ENCODE data around the gene LRRC8D.

LRRC8D gene

DNA sequence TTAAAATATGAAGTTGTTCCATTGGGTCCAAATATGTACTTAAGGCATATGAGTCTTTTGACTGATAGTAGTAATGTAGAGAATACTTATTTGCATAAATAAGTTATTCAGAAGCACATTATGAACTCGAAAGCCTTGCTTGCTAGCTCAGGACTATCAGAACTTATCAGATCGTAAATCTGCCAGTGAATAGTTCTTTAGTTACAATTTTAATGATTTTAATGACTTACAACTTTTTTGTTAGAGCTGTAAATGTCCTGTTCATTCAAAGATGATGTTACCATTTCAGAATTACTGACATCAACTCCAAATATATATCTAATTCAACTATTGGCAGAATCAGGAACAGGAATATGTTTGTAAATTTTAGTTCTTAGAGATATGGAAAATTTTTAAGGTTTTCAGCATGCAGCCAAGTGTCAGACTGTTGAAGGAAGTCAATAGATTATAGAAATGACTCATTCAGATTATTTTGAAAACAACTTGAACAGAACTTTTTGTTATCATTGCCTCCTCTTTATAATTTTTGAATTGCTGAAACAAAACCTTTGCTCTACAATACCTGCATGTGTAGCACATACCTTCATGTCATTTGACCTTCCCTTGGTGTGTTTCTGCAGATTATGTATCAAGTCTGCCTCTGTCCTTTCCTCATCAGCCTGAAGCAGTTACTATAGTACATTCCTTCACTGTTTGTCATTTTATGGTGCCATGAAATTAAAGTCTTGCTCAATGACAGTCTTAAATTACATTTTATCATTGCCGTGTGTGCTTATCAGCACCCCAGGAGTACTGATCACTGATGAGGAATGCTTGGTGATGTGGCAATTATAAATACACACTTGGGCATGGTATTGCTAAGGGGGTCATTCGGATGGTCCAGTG is 44.9 kb downstream of the LRRC8D start:
- peak overlapping the region; percentile 62 for H3K9ac ChIP-seq (ENCODE audit: low read length)
- peaks cover 19% of the 10 kb centered on the region for H3K79me1 ChIP-seq (replicated peaks; ENCODE audit: low read length, poor library complexity, severe bottlenecking)
- no peak overlapping the region for H2BK12ac ChIP-seq (ENCODE audit: low read length in 2 of 2)
- no peak overlapping the region for H2AFZ ChIP-seq (ENCODE audit: low read depth, low read length)
- H3K14ac ChIP-seq (ENCODE audit: low read length in 2 of 2), result peak overlapping the region in 1 of 2 experiments; percentile 56
- no peak overlapping the region for H2AK5ac ChIP-seq (ENCODE audit: low read length, severe bottlenecking)
- no peak overlapping the region for H4K8ac ChIP-seq (ENCODE audit: low read length)
- no peak overlapping the region for H3K4me2 ChIP-seq (ENCODE audit: low read length, poor library complexity, severe bottlenecking)
- no peak overlapping the region for H2BK5ac ChIP-seq (ENCODE audit: low read depth, low read length, poor library complexity, severe bottlenecking)
- H3K4ac ChIP-seq (ENCODE audit: low read depth in 1 of 2, low read length in 2 of 2), result no peak overlapping the region
- H3K4me3 ChIP-seq (ENCODE audit: insufficient read depth in 1 of 2, low read depth in 1 of 2, low read length in 2 of 2), result no peak overlapping the region
- H2BK15ac ChIP-seq (ENCODE audit: low read depth, poor library complexity, severe bottlenecking), result no peak overlapping the region
- H3K36me3 ChIP-seq (ENCODE audit: control insufficient read depth in 1 of 2, insufficient read depth in 2 of 2, low read depth in 1 of 2, low read length in 2 of 2), result peaks cover 0 to 8% of the 10 kb centered on the region in 2 experiments
- peak overlapping the region; percentile 34 for H3K27ac ChIP-seq (ENCODE audit: low read length, poor library complexity, severe bottlenecking)
- H3K23ac ChIP-seq (ENCODE audit: low read length in 2 of 2), result no peak overlapping the region
- DNase-seq, result peak; percentile 77
- H2BK120ac ChIP-seq (ENCODE audit: low read depth, low read length), result no peak overlapping the region
- WGBS, result 22% methylated on average over 1 of the region's 4 CpGs
- H3K27me3 ChIP-seq (ENCODE audit: control insufficient read depth in 1 of 2, insufficient read depth in 1 of 2, low read length in 2 of 2), result no peaks in the 10 kb centered on the region
- no peaks in the 10 kb centered on the region for H3K4me1 ChIP-seq (ENCODE audit: control insufficient read depth, insufficient read depth, low read depth, low read length)
- no peak overlapping the region for H4K91ac ChIP-seq (ENCODE audit: low read length)
- no peaks in the 10 kb centered on the region for H3K9me3 ChIP-seq (ENCODE audit: control insufficient read depth, low read length)
- no peak overlapping the region for H3K18ac ChIP-seq (ENCODE audit: low read depth in 1 of 2, low read length in 2 of 2)

DNA sequence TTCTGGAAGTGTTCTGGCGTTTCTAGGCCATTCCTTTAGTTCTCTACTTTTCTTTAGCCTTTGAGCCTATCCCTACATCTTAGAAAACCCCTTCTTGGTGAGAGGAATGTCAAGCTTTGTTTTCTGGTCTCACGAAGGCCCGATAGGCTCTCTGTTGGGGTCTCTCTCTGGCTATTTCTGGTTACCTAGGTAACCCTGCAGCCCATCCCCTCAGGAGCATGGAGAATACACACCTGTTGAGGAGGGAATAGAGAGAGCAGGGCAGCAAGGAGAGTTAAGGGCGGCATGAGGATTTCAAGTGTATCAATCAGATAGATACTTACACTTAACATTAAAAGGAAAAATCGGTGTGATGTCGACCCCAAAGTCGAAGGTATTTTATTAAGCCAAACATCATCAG is 45.7 kb downstream of the LRRC8D start:
- Histone ChIP-seq H3K14ac (ENCODE audit: low read length in 2 of 2) (no peak overlapping the region), H3K4me2 (ENCODE audit: low read length, poor library complexity, severe bottlenecking) (no peak overlapping the region), H3K4ac (ENCODE audit: low read depth in 1 of 2, low read length in 2 of 2) (no peak overlapping the region), H3K9ac (ENCODE audit: low read length) (peak overlapping the region; percentile 16), H3K36me3 (ENCODE audit: control insufficient read depth in 1 of 2, insufficient read depth in 2 of 2, low read depth in 1 of 2, low read length in 2 of 2) (peaks cover 0 to 8% of the 10 kb centered on the region in 2 experiments), H2BK12ac (ENCODE audit: low read length in 2 of 2) (no peak overlapping the region), H2BK15ac (ENCODE audit: low read depth, poor library complexity, severe bottlenecking) (no peak overlapping the region), H3K4me1 (ENCODE audit: control insufficient read depth, insufficient read depth, low read depth, low read length) (no peaks in the 10 kb centered on the region), H3K4me3 (ENCODE audit: insufficient read depth in 1 of 2, low read depth in 1 of 2, low read length in 2 of 2) (no peak overlapping the region), H3K23ac (ENCODE audit: low read length in 2 of 2) (no peak overlapping the region), H2AK5ac (ENCODE audit: low read length, severe bottlenecking) (peak overlapping the region; percentile 4), H2AFZ (ENCODE audit: low read depth, low read length) (no peak overlapping the region), H2BK120ac (ENCODE audit: low read depth, low read length) (no peak overlapping the region), H3K27me3 (ENCODE audit: control insufficient read depth in 1 of 2, insufficient read depth in 1 of 2, low read length in 2 of 2) (no peaks in the 10 kb centered on the region), H3K9me3 (ENCODE audit: control insufficient read depth, low read length) (no peaks in the 10 kb centered on the region), H4K8ac (ENCODE audit: low read length) (no peak overlapping the region), H3K79me1 (replicated peaks; ENCODE audit: low read length, poor library complexity, severe bottlenecking) (peaks cover 19% of the 10 kb centered on the region), H3K27ac (ENCODE audit: low read length, poor library complexity, severe bottlenecking) (peak overlapping the region; percentile 19), H2BK5ac (ENCODE audit: low read depth, low read length, poor library complexity, severe bottlenecking) (no peak overlapping the region), H3K18ac (ENCODE audit: low read depth in 1 of 2, low read length in 2 of 2) (peak overlapping the region in 1 of 2 experiments; percentile 5), H4K91ac (ENCODE audit: low read length) (no peak overlapping the region)
- DNase-seq, result no peak
- 93% methylated on average over 3 of the region's 7 CpGs for WGBS

DNA sequence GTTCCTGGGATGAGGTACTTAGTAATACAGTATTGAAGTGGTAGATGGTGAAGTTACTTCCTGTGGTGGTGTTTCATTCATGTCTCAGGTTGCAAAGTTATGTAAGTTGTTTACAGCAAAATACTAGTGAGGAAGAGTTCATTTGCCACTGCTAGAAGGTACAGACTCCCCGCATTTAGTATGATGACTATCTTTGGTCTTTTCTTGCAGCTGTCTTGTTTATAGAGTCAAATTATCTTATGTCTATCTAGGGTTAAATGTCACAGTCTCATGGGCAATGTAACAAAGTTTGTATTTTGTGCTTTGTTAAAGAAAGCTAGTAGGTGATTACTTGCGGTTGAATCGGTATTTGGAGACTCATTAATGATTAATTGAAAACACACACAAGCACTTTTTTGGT is 50.2 kb downstream of the LRRC8D start:
- Histone ChIP-seq H3K4me2 (ENCODE audit: low read length, poor library complexity, severe bottlenecking) (no peak overlapping the region), H2BK5ac (ENCODE audit: low read depth, low read length, poor library complexity, severe bottlenecking) (no peak overlapping the region), H3K36me3 (ENCODE audit: control insufficient read depth in 1 of 2, insufficient read depth in 2 of 2, low read depth in 1 of 2, low read length in 2 of 2) (peaks cover 0 to 11% of the 10 kb centered on the region in 2 experiments), H3K18ac (ENCODE audit: low read depth in 1 of 2, low read length in 2 of 2) (no peak overlapping the region), H3K27ac (ENCODE audit: low read length, poor library complexity, severe bottlenecking) (no peak overlapping the region), H2BK12ac (ENCODE audit: low read length in 2 of 2) (no peak overlapping the region), H2BK120ac (ENCODE audit: low read depth, low read length) (no peak overlapping the region), H2AFZ (ENCODE audit: low read depth, low read length) (no peak overlapping the region), H2BK15ac (ENCODE audit: low read depth, poor library complexity, severe bottlenecking) (no peak overlapping the region), H3K4me3 (ENCODE audit: insufficient read depth in 1 of 2, low read depth in 1 of 2, low read length in 2 of 2) (no peak overlapping the region), H3K9ac (ENCODE audit: low read length) (no peak overlapping the region), H3K9me3 (ENCODE audit: control insufficient read depth, low read length) (no peaks in the 10 kb centered on the region), H3K4ac (ENCODE audit: low read depth in 1 of 2, low read length in 2 of 2) (no peak overlapping the region), H3K23ac (ENCODE audit: low read length in 2 of 2) (no peak overlapping the region), H2AK5ac (ENCODE audit: low read length, severe bottlenecking) (no peak overlapping the region), H3K14ac (ENCODE audit: low read length in 2 of 2) (no peak overlapping the region), H4K91ac (ENCODE audit: low read length) (no peak overlapping the region), H3K79me1 (replicated peaks; ENCODE audit: low read length, poor library complexity, severe bottlenecking) (peaks cover 18% of the 10 kb centered on the region), H3K27me3 (ENCODE audit: control insufficient read depth in 1 of 2, insufficient read depth in 1 of 2, low read length in 2 of 2) (no peaks in the 10 kb centered on the region), H3K4me1 (ENCODE audit: control insufficient read depth, insufficient read depth, low read depth, low read length) (peaks cover 1% of the 10 kb centered on the region), H4K8ac (ENCODE audit: low read length) (no peak overlapping the region)
- whole genome bisulfite sequencing, result 81% methylated on average over 2 of the region's 3 CpGs
- no peak for DNase-seq

DNA sequence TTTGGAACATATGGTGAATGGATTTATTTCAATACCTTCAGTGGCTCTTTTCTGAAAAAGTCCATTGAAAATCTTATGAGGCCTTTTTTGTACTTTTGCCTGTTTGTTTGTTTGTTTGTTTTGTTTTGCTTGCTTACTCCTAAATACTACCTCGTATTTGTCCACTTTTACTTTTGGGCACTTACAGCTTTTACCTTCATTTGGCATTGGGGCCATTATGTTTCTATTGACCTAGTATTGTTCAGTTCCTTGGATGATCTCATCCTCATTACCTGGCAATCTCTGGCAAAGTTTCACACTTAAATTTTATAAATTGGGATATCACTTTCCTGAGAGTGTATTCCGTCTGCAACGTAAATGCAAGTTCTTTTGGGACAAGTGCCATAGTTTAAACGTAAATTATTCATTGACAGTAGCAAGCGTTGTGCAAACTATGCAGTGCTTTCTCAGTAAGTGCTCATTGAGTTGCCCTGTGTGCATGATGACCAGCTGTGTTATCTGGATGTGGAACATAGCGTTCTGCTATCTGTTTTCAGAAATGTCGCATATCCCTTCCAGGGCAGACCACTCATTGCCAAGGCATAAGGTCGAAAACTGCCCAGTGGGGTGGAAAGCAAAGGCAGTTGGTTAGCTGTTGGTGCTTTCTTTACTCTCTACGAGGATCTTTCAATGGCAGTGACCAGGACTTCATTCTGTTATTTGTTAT is 51.1 kb downstream of the LRRC8D start:
- no peak overlapping the region for H3K27ac ChIP-seq (ENCODE audit: low read length, poor library complexity, severe bottlenecking)
- peaks cover 1% of the 10 kb centered on the region for H3K4me1 ChIP-seq (ENCODE audit: control insufficient read depth, insufficient read depth, low read depth, low read length)
- H3K79me1 ChIP-seq (replicated peaks; ENCODE audit: low read length, poor library complexity, severe bottlenecking), result peaks cover 23% of the 10 kb centered on the region
- H2AK5ac ChIP-seq (ENCODE audit: low read length, severe bottlenecking), result peak overlapping the region; percentile 21
- H2BK5ac ChIP-seq (ENCODE audit: low read depth, low read length, poor library complexity, severe bottlenecking), result no peak overlapping the region
- peak overlapping the region; percentile 34 to 86 for H3K18ac ChIP-seq (ENCODE audit: low read depth in 1 of 2, low read length in 2 of 2)
- peak overlapping the region; percentile 59 to 77 for H2BK12ac ChIP-seq (ENCODE audit: low read length in 2 of 2)
- no peak overlapping the region for H4K8ac ChIP-seq (ENCODE audit: low read length)
- no peak overlapping the region for H3K4ac ChIP-seq (ENCODE audit: low read depth in 1 of 2, low read length in 2 of 2)
- no peak overlapping the region for H3K4me3 ChIP-seq (ENCODE audit: insufficient read depth in 1 of 2, low read depth in 1 of 2, low read length in 2 of 2)
- WGBS, result 58% methylated on average over 8 of the region's 9 CpGs
- peak overlapping the region; percentile 80 for H4K91ac ChIP-seq (ENCODE audit: low read length)
- peaks cover 0 to 11% of the 10 kb centered on the region in 2 experiments for H3K36me3 ChIP-seq (ENCODE audit: control insufficient read depth in 1 of 2, insufficient read depth in 2 of 2, low read depth in 1 of 2, low read length in 2 of 2)
- H3K9me3 ChIP-seq (ENCODE audit: control insufficient read depth, low read length), result no peaks in the 10 kb centered on the region
- H3K27me3 ChIP-seq (ENCODE audit: control insufficient read depth in 1 of 2, insufficient read depth in 1 of 2, low read length in 2 of 2), result no peaks in the 10 kb centered on the region
- no peak overlapping the region for H3K9ac ChIP-seq (ENCODE audit: low read length)
- peak; percentile 49 for DNase-seq
- H2BK120ac ChIP-seq (ENCODE audit: low read depth, low read length), result no peak overlapping the region
- H2AFZ ChIP-seq (ENCODE audit: low read depth, low read length), result no peak overlapping the region
- H3K23ac ChIP-seq (ENCODE audit: low read length in 2 of 2), result no peak overlapping the region
- H2BK15ac ChIP-seq (ENCODE audit: low read depth, poor library complexity, severe bottlenecking), result peak overlapping the region; percentile 90
- no peak overlapping the region for H3K14ac ChIP-seq (ENCODE audit: low read length in 2 of 2)
- no peak overlapping the region for H3K4me2 ChIP-seq (ENCODE audit: low read length, poor library complexity, severe bottlenecking)
